HG02938 (cell line): ENCODE measurements around the gene KAZN.

Source experiments
- ATAC-seq: cut with Tn5 transposase; IDR thresholded peaks from one replicate; pipeline ENCODE4 v1.9.1; 2021; ENCODE audit warnings: mild to moderate bottlenecking, moderate library complexity; ENCODE audit not compliant: unreplicated experiment

Gene KAZN

GRCh38 chr1:15141935-15142539 is 543.6 kb downstream of the KAZN start:
- no peak for ATAC-seq

- no peak for ATAC-seq
These were observed 546.8 kb downstream of the KAZN start for GRCh38 chr1:15145327-15145726.

DNA sequence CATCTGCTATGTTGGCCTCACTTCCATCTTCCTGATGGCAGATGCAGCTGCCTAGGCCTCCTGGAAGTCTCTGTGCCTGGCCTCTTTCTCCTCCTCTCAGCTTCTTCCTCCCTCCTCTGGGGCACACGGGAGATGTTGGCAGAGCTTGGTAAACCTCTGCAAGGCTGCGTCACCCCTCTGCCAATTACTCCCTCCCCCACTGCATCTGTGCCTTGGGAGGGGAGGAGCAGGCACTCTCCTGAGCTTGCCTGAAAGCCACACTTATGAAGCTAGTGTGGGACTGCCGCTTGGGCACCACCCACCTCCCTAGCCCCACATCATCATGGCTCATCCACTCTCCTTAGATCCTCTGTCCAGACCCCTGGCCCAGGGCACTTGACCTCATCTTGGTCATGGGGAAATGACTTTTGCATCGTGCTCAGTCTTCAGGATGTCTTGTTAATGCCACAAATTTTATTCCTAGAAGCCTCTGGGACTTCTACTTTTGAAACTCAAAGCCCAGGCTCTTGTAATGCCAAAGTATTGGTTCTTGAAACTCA is 547.7 kb downstream of the KAZN start:
- no peak for ATAC-seq

- ATAC-seq: no peak
These were observed 548.5 kb downstream of the KAZN start for GRCh38 chr1:15146971-15147376.

DNA sequence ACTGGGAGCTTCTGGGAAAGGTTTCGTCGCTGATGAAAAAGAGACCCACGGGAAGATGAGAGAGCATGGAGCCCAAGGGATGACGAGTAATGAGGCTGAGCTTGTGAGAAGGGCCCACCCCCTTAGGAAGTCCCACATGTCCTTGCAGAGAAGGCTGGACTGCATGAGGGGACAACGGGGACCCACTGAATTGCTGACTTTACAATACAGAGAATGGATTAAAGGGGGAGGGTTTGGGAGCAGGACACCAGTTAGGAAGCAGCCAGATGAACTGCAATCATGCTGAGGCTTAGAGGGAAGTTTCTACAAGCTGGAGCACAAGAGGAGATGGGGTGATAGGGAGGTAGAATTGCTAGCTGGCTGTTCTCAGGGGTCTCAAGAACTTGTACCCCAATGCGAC is 549.5 kb downstream of the KAZN start:
- ATAC-seq: no peak

GRCh38 chr1:15148475-15148874 is 550.0 kb downstream of the KAZN start:
- no peak for ATAC-seq

DNA sequence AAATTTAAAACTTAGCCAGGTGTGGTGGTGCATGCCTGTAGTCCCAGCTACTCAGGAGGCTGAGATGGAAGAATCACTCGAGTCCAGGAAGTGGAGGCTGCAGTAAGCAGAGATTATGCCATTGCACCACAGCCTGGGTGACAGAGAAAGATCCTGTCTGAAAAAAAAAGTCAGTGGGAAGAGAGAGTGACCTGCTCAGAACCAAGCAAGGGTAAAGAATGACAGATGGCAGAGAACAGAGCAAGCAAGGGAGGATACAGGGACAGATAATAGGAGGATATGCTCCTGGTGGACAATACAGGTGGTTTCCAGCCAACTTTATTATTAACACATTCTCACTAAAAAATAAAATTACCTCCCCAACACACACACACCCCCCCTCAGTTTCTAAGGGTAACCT is 550.5 kb downstream of the KAZN start:
- ATAC-seq: no peak

DNA sequence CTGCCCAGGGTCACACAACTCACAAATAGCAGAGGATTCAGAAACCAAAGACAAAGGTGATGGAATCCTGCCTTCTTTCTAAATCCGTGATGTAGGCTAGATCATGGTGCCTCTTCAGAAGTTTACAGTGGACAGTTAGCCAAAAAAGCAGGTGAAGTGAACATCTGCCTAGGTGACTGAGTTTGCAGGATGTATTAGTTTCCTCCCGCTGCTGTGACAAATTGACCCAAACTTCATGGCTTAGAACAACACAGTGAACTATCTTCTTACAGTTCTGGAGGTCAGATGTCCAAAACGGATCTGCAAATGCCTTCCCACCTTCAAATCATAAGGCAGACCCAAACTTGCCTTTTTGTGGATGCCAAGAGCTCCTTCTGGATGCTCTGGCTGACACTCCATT is 551.9 kb downstream of the KAZN start:
- no peak for ATAC-seq

GRCh38 chr1:15151377-15151806 is 552.9 kb downstream of the KAZN start:
- ATAC-seq: no peak

GRCh38 chr1:15151871-15152270 is 553.4 kb downstream of the KAZN start:
- ATAC-seq: no peak

GRCh38 chr1:15152318-15153183 is 554.1 kb downstream of the KAZN start:
- ATAC-seq: no peak

GRCh38 chr1:15153184-15153841 is 554.8 kb downstream of the KAZN start, which contains the start of gene TMEM51:
TSS of gene TMEM51 (plus strand) at chr1:15153747. CDS start at chr1:15215088, 61,341 bp downstream.
- ATAC-seq: no peak

DNA sequence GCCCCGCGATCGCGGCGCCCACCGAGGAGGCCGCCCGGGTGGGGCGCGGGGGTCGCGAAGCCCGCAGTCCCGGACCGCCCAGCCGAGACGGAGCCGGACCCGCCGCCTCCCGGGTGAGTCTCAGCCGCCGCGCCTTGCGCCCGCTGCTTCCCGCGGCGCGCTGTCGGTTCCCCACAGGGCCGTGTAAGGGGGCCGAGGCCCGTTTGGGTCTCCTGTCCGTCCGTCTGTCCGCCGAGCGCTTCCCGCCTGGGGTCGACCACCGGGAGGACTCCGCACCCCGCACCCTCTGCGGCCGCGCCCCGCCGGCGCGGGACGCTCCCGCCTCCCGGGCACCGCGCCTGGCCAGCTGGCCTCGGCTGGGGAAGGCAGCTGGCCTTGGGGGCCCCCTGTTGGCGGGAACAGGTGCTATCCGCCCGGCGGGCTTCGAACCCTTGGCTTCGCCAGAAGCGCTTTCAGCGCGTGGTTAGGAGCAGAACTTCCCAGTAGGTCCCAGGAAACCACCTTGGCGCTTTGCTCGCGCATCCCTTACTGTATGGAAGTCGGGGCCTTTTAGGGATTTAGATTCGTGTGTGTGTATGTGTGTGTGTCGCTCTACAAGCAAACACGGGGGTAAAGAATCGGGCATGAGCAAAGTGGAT is 555.5 kb downstream of the KAZN start:
- ATAC-seq: no peak

DNA sequence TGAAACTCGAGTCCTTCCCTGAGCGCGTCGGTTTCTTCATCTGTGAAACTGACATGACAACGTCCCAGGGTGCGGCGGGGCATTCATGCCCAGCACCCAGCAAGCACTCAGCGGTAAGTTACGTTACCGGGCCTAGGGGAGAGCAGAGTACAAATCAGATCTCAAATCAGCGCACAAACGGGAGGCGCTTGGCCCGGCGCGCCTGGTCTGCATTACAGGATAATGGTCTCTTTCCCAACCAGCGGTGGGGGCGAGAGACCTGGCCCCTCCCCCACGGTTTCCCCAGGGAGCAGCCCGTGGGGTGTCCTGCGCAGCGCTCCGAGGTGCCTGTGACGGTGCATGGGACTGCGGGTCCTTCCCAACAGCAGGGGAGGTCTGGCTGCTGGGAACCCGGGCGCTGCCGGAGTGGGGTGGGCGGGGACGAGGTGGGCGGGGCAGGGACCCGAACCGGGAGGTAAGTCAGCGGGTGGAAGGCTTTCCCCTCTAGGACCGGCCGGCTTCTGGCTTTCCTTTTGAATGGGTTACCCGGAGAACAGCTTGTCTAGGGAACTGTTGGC is 556.1 kb downstream of the KAZN start:
- ATAC-seq: no peak

- no peak for ATAC-seq
These were observed 556.7 kb downstream of the KAZN start for GRCh38 chr1:15155191-15155590.

DNA sequence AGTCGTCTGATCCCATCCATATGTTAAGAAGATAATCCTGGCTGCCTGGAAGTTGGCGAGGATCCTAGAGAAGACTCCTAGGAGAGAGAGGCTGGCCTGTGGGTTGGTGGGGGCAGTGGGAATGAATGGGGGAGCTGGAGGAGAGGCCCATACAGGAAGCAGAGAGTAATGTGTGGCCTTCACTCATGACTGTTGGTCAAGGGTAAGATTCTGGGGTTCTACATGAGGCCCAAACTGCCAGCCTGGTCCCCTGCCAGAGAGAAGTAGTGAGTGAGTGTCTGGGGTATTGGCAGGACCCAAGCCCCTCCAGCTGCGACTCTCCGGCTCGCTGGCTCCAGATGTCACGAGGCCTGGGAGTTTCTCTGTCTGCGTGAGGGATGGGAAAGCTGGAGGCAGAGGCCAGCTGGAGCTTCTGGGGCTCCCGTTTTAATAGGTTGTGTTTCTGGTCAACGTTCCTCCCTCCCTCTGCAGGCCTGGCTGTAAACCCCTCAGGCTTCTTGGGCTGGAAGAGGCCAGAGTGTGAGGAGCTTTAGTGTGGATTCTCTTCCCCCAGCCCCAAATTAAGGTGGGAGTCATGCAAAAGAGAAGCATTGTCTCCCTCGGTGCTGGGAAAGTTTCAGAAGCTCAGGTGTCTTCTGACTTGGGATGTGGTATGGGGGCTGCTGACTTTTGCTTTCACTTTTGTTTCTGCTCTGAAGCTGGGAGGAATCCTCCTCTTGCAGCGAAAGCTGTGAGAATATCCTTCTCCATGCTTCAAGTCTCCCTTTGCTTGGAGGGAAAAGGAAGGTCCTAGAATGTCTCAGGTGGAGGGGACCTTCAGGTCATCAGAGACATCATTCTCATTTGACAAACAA is 557.6 kb downstream of the KAZN start:
- ATAC-seq: no peak

DNA sequence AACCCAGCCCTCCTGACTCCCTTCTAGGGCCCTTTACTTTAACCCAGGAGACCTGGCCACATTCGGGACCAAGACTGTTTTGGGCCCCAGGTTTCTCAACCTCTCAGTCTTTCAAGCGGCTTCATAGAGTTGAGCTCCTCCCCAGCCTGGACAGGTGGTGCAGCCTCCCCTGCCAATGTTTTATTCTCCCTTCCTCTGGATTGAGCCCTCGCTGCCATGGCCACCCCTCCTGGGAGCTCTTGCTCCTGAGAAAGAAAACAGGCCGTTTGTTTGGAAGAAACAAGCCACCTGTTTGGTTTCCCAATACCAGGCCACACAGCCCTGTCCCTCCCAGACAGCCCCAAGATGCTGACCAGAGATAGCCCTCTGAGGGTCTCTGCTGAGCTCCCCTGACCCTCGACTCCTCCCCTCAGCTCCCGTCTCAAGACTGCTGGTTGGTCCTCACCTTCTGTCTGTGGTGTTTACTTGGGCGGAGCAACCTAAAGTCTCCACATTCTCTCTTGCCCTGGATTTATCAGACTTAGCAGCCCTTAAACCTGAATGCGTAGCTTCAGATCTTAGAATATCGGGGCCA is 558.4 kb downstream of the KAZN start:
- ATAC-seq: no peak

DNA sequence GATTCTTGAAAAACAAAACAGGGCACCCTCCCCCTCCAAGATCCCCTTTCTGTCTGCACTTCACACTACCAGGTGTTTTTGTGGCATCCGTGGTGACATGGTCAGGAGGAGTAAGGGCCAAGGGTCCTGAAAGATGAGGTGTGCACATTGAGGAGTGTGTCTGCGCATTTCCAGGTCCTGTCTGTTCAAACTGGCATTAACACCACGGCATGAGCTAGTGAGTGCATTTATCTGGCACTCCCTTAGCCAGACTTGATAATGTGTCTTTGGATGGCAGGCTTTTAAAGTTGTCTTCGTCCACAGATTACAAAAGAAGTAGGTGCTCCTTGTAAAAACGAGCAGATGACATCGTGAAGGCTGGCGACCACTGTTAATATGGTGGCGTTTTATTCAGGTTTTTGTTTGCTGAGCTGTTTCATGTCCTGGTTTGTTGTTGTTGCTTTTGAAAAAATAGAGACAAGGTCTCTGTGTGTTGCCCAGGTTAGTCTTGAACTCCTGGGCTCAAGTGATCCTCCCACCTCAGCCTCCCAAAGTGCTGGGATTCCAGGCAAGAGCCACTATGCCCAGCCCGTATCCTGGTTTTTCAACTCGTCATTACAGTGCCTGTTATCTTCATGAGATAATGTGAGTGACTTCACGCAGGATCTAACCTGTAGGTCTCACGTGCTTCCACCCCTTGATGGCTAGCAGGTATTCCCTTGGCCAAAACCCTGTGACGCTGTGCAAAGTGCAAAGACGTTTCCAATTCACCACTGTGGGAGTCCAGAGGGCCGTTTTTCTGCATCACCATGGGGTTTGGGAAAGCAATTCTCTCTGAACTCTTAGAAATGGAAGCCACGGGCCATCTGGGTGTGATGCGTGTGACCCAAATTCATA is 559.3 kb downstream of the KAZN start:
- no peak for ATAC-seq
